Stomach (tissue), 4 donors: ENCODE measurements around the gene TREM2.

Experiments used
- CTCF ChIP-seq, 7 experiments: fragments of 450-650 bp in 4 of 7; fragments of 200-600 bp in 3 of 7; sonication (generic) in 3 of 7; IDR thresholded peaks; one replicate each; pipeline ENCODE4 v1.5.1; 2016 to 2019; ENCODE audit warnings: antibody characterized with exemption in 7 of 7, control low read depth in 2 of 7, mild to moderate bottlenecking in 1 of 7
- POLR2A ChIP-seq, 4 donors: fragments of 450-650 bp; IDR thresholded peaks; one replicate each; pipeline ENCODE4 v1.6.1; 2016; ENCODE audit warnings: antibody characterized with exemption in 4 of 4, control low read depth in 2 of 4, mild to moderate bottlenecking in 1 of 4, moderate library complexity in 1 of 4

- TF ChIP-seq POLR2A (IDR thresholded peaks at IDR 0.05), result no peak
- no peak for TF ChIP-seq CTCF (IDR thresholded peaks at IDR 0.05)
These were observed 1.5 kb downstream of the TREM2 start for GRCh38 chr6:41161380-41161779.
